ENCODE data around the gene NTN1.

DNA sequence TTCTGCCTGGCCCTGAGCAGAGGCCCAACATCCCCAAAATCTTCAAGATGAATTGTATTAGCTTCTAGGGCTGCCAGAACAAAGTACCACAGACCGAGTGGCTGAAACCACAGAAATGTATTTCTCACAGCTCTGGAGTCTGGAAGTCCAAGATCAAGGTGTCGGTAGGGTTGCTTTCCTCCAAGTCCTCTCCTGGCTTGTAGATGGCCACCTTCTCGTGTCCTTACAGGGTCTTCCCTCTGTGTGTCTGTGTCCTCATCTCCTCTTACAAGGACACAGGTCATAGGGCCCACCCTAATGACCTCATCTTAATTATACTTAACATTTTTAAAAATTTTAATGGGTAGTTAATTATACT lies 215.7 kb downstream of the NTN1 start:
- TF ChIP-seq, protein P1, sequence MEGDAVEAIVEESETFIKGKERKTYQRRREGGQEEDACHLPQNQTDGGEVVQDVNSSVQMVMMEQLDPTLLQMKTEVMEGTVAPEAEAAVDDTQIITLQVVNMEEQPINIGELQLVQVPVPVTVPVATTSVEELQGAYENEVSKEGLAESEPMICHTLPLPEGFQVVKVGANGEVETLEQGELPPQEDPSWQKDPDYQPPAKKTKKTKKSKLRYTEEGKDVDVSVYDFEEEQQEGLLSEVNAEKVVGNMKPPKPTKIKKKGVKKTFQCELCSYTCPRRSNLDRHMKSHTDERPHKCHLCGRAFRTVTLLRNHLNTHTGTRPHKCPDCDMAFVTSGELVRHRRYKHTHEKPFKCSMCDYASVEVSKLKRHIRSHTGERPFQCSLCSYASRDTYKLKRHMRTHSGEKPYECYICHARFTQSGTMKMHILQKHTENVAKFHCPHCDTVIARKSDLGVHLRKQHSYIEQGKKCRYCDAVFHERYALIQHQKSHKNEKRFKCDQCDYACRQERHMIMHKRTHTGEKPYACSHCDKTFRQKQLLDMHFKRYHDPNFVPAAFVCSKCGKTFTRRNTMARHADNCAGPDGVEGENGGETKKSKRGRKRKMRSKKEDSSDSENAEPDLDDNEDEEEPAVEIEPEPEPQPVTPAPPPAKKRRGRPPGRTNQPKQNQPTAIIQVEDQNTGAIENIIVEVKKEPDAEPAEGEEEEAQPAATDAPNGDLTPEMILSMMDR (IDR thresholded peaks at IDR 0.05): no peak
- no peak for TF ChIP-seq POLR2A (IDR thresholded peaks at IDR 0.05)
